K562 (cell line): Measurements from ENCODE around the gene SYS1. TPM values are rescaled to one million over a fixed set of nuclear protein-coding genes. Genes with fewer than 3 reads are reported as not detected.
A peak's percentile ranks its signal among the peaks of the same experiment; 100 is the strongest.

Source experiments
- ARID4B ChIP-seq: sonication (generic); formaldehyde crosslinking; IDR thresholded peaks from 2 replicates; pipeline ENCODE4 v1.8.0; 2022; ENCODE audit warnings: mild to moderate bottlenecking, missing genetic modification reagents
- ATF1 ChIP-seq, 2 experiments: fragments of 450-650 bp in 1 of 2; IDR thresholded peaks; 2 replicates each; pipeline ENCODE4 v1.6.1; 2016; ENCODE audit warnings: missing compliant biosample characterization in 1 of 2, missing genetic modification characterization in 1 of 2
- CBX3 ChIP-seq, 2 experiments: IDR thresholded peaks; 1 replicate in 1 of 2; 2 replicates in 1 of 2; pipeline ENCODE4 v1.6.1; 2012; ENCODE audit warnings: inconsistent platforms in 2 of 2, low read length in 2 of 2, borderline replicate concordance in 1 of 2, control low read depth in 1 of 2
- HDAC1 ChIP-seq, 2 experiments: fragments of 450-650 bp; IDR thresholded peaks; 2 replicates each; pipeline ENCODE4 v1.6.1; 2016 to 2017; ENCODE audit warnings: inconsistent platforms in 1 of 2, mild to moderate bottlenecking in 1 of 2, moderate library complexity in 1 of 2
- HDAC3 ChIP-seq: fragments of 450-650 bp; IDR thresholded peaks from 2 replicates; pipeline ENCODE4 v1.6.1; 2018; ENCODE audit warnings: borderline replicate concordance, mild to moderate bottlenecking, moderate library complexity; ENCODE audit not compliant: partially characterized antibody
- HLTF ChIP-seq: fragments of 450-650 bp; IDR thresholded peaks from 2 replicates; pipeline ENCODE4 v1.6.1; 2016
- HSF4 ChIP-seq: fragments of 250-450 bp; sonication (Bioruptor Pico); IDR thresholded peaks from 2 replicates; pipeline ENCODE4 v2.1.2; 2022; ENCODE audit warnings: mild to moderate bottlenecking, moderate library complexity, borderline replicate concordance
- MITF ChIP-seq: IDR thresholded peaks from 2 replicates; pipeline ENCODE4 v1.6.1; 2014; ENCODE audit warnings: antibody characterized with exemption
- RB1 ChIP-seq: fragments of 450-650 bp; IDR thresholded peaks from 2 replicates; pipeline ENCODE4 v1.6.1; 2017; ENCODE audit warnings: low read depth, mild to moderate bottlenecking
- RBM17 ChIP-seq: fragments of 200-400 bp; formaldehyde crosslinking; IDR thresholded peaks from 2 replicates; pipeline ENCODE4 v1.6.1; 2017; ENCODE audit warnings: low read depth, mild to moderate bottlenecking, low read length, borderline replicate concordance
- SETDB1 ChIP-seq: IDR thresholded peaks from one replicate; pipeline ENCODE4 v1.6.1; 2012; ENCODE audit warnings: low read length, control low read depth, inconsistent platforms
- SIRT6 ChIP-seq: IDR thresholded peaks from one replicate; pipeline ENCODE4 v1.6.1; 2012; ENCODE audit warnings: low read depth, mild to moderate bottlenecking, control low read depth, inconsistent platforms, low read length, moderate library complexity
- SNRNP70 ChIP-seq: fragments of 200-400 bp; formaldehyde crosslinking; optimal IDR thresholded peaks from 2 replicates; pipeline ENCODE3; 2017; ENCODE audit warnings: low read depth, low read length
- U2AF1 ChIP-seq: fragments of 200-400 bp; formaldehyde crosslinking; optimal IDR thresholded peaks from 2 replicates; pipeline ENCODE3; 2017; ENCODE audit warnings: mild to moderate bottlenecking, low read depth, low read length, moderate library complexity
- ZBTB11 ChIP-seq, 3 experiments: fragments of 200-800 bp in 1 of 3; fragments of 250-450 bp in 1 of 3; fragments of 450-650 bp in 1 of 3; sonication (Bioruptor Pico) in 1 of 3; sonication (Bioruptor generic) in 1 of 3; formaldehyde crosslinking in 1 of 3; IDR thresholded peaks; 2 replicates each; pipeline versions ENCODE4 v1.6.1 to v1.8.0; 2016 to 2022; ENCODE audit warnings: mild to moderate bottlenecking in 2 of 3, missing genetic modification characterization in 2 of 3, missing compliant biosample characterization in 1 of 3, moderate library complexity in 1 of 3
- ZFP1 ChIP-seq: fragments of 450-650 bp; formaldehyde crosslinking; IDR thresholded peaks from 2 replicates; pipeline ENCODE4 v1.4.0; 2020; ENCODE audit warnings: mild to moderate bottlenecking, mixed read lengths
- ZNF12 ChIP-seq: sonication (generic); formaldehyde crosslinking; IDR thresholded peaks from 2 replicates; pipeline ENCODE4 v1.4.0; 2020; ENCODE audit warnings: mild to moderate bottlenecking, missing genetic modification reagents
- ZNF583 ChIP-seq: fragments of 250-450 bp; sonication (Bioruptor Pico); IDR thresholded peaks from 2 replicates; pipeline ENCODE4 v1.4.0; 2020
- ZNF75A ChIP-seq: fragments of 450-650 bp; formaldehyde crosslinking; IDR thresholded peaks from 2 replicates; pipeline ENCODE4 v1.4.0; 2020; ENCODE audit warnings: mild to moderate bottlenecking
- polyA plus RNA-seq, 8 experiments: library from polyadenylated mRNA; depleted of rRNA in 4 of 8; stranded (reverse) in 5 of 8; unstranded in 3 of 8; fragments of >200 nt; fragmentation: Nextera tagmentation in 2 of 8; fragmentation: Illumina TruSeq in 1 of 8; extraction: Ambion mirVana in 2 of 8; extraction: Trizol in 1 of 8; gene quantifications; 2 replicates each; pipeline versions ENCODE4 v1.2.1 to v1.2.3, GENCODE V29; 2011 to 2014; ENCODE audit warnings: inconsistent platforms in 1 of 8, missing spikeins in 1 of 8
- total RNA-seq, 7 experiments: library from RNA; depleted of rRNA in 6 of 7; stranded (reverse); fragments of >200 nt in 6 of 7; fragmentation: Illumina TruSeq in 2 of 7; extraction: Trizol in 2 of 7; gene quantifications; 2 replicates each; pipeline versions ENCODE4 v1.2.1 to v1.2.3, GENCODE V29; 2011 to 2021; ENCODE audit warnings: low replicate concordance in 1 of 7

SYS1 gene
- total and polyA plus RNA-seq, 9 of the 15 experiments (the other 6 are each of a cell fraction or from before 2014, with no cell fraction given): 11.1 to 25.2 (median 17.5) TPM

GRCh38 chr20:45340236-45340847, 22.6 kb upstream of the SYS1 start (continued):
- TF ChIP-seq ZBTB11 (CRISPR knock-in tag; IDR thresholded peaks at IDR 0.05) (no peak), MITF (no peak), HSF4 (CRISPR knock-in tag) (no peak), SETDB1 (no peak), RB1 (no peak), SNRNP70 (no peak), CBX3 (IDR thresholded peaks at IDR 0.05; ENCODE audit: borderline replicate concordance in 1 of 2, low read length in 2 of 2) (peak in 1 of 2 experiments; percentile 64; a peak in 1 of 3 replicates), U2AF1 (no peak), HLTF (no peak), HDAC1 (IDR thresholded peaks at IDR 0.05) (peak in 1 of 2 experiments; percentile 41; a peak in 1 of 4 replicates), ARID4B (0 out of 2 replicates have a peak, but pooled peaks have one; percentile 24), ATF1 (CRISPR knock-in tag; IDR thresholded peaks at IDR 0.05) (no peak), ATF1 (tag; IDR thresholded peaks at IDR 0.05) (no peak), ZFP1 (CRISPR knock-in tag) (no peak), HDAC3 (no peak), ZNF75A (CRISPR knock-in tag) (no peak), RBM17 (no peak), ZNF583 (CRISPR knock-in tag) (no peak), SIRT6 (no peak), ZNF12 (no peak)
